Measurements from ENCODE around the gene TMEM259.

TMEM259 gene

DNA sequence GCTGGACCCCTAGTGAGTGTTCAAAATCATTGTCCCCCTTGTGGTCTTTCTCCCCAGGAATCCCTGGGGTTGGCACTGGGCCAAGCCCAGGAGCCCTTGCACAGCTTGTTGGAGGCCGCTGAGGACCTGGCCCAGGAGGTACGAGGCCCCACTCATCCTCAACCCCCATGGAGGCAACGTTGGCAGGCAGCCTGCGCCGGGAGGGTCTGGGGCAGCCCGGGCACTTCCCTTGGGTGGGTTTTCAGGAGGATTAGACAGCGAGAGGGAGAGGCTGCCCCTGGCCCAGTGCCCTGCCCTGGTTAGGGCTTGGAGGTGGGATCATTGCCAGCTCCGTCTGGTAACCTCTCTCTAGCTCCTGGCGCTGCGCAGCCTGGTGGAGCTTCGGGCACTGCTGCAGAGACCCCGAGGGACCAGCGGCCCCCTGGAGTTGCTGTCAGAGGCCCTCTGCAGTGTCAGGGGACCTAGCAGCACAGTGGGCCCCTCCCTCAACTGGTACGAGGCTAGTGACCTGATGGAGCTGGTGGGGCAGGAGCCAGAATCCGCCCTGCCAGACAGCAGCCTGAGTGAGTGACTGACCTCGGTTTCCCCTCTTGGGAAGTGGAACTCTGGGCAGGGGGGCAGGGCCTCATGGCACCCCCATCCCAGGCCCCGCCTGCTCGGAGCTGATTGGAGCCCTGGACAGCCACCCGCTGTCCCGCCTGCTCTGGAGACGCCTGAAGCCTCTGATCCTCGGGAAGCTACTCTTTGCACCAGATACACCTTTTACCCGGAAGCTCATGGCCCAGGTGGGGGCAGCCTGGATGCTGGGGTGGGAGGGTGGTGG, 22.0 kb upstream of the TMEM259 start:
- H3K4me3 ChIP-seq (ENCODE audit: low read depth, low read length): no peak overlapping the region
- peaks cover 19% of the 10 kb centered on the region for H3K36me3 ChIP-seq (ENCODE audit: control insufficient read depth, insufficient read depth, low read length)
- no peaks in the 10 kb centered on the region for H3K27me3 ChIP-seq (ENCODE audit: control insufficient read depth, insufficient read depth, low read length)
- H3K4me1 ChIP-seq (ENCODE audit: control insufficient read depth, insufficient read depth, low read length): no peaks in the 10 kb centered on the region
- H3K9ac ChIP-seq (ENCODE audit: low read depth, low read length): no peak overlapping the region
- no peaks in the 10 kb centered on the region for H3K9me3 ChIP-seq (ENCODE audit: control insufficient read depth, insufficient read depth, low read length)

DNA sequence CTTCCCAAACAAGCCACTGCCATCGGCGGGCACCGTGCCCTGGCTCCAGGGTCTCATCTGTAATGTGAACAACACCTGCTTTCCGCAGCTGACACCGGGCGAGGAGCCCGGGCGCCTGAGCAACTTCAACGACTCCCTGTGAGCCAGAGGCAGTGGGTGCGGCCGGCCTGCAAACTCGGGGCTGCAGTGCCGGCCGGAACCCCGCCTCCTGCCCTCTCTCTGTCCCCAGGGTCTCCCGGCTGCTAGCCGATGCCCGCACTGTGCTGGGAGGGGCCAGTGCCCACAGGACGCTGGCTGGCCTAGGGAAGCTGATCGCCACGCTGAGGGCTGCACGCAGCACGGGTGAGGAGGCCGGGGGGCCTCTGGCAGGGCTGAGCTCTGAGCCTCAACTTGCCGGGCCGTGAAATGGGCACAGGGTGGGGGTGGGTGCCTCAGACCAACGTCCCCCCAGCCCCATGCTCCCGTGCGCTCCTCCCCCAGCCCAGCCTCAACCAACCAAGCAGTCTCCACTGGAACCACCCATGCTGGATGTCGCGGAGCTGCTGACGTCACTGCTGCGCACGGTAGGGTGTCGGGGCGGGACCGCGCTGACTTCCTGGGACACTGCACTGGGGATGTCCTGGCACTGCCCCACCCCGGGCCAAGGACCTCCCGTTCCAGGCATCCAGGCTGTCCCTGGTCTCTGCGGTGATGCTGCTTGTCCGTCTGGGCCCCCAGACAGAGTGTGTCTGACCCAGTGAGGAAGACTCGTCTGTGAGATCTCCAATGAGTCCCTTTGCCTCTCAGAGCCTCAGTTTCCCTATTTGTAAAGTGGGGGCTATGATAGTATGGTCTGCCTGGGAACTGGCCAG, 21.1 kb upstream of the TMEM259 start:
- no peak overlapping the region for H3K9ac ChIP-seq (ENCODE audit: low read depth, low read length)
- no peaks in the 10 kb centered on the region for H3K9me3 ChIP-seq (ENCODE audit: control insufficient read depth, insufficient read depth, low read length)
- no peak overlapping the region for H3K4me3 ChIP-seq (ENCODE audit: low read depth, low read length)
- H3K27me3 ChIP-seq (ENCODE audit: control insufficient read depth, insufficient read depth, low read length): no peaks in the 10 kb centered on the region
- peaks cover 25% of the 10 kb centered on the region for H3K36me3 ChIP-seq (ENCODE audit: control insufficient read depth, insufficient read depth, low read length)
- H3K4me1 ChIP-seq (ENCODE audit: control insufficient read depth, insufficient read depth, low read length): no peaks in the 10 kb centered on the region

DNA sequence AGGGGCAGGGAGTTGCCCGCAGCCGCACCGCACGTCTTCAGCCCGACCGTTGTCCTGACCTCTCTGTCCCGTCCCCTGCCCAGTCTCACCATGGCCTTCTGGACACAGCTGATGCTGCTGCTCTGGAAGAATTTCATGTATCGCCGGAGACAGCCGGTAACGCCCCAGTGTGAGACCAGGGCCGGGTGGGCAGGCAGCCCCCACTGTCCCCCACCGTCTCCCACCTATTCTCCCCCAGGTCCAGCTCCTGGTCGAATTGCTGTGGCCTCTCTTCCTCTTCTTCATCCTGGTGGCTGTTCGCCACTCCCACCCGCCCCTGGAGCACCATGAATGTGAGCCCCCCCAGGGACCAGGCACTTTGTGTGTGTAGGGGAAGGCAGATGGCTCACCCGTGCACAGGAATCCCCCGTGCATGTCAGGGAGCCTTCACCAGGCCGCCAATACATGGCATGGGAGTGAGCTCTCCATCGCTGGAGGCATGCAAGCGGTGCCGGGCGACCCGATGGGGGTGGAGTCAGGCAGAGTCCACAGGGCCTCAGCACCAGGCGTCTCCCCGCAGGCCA, 20.4 kb upstream of the TMEM259 start:
- Histone ChIP-seq H3K4me3 (ENCODE audit: low read depth, low read length) (peak overlapping the region; percentile 90), H3K9ac (ENCODE audit: low read depth, low read length) (no peak overlapping the region), H3K9me3 (ENCODE audit: control insufficient read depth, insufficient read depth, low read length) (no peaks in the 10 kb centered on the region), H3K36me3 (ENCODE audit: control insufficient read depth, insufficient read depth, low read length) (peaks cover 24% of the 10 kb centered on the region), H3K4me1 (ENCODE audit: control insufficient read depth, insufficient read depth, low read length) (no peaks in the 10 kb centered on the region), H3K27me3 (ENCODE audit: control insufficient read depth, insufficient read depth, low read length) (no peaks in the 10 kb centered on the region)

DNA sequence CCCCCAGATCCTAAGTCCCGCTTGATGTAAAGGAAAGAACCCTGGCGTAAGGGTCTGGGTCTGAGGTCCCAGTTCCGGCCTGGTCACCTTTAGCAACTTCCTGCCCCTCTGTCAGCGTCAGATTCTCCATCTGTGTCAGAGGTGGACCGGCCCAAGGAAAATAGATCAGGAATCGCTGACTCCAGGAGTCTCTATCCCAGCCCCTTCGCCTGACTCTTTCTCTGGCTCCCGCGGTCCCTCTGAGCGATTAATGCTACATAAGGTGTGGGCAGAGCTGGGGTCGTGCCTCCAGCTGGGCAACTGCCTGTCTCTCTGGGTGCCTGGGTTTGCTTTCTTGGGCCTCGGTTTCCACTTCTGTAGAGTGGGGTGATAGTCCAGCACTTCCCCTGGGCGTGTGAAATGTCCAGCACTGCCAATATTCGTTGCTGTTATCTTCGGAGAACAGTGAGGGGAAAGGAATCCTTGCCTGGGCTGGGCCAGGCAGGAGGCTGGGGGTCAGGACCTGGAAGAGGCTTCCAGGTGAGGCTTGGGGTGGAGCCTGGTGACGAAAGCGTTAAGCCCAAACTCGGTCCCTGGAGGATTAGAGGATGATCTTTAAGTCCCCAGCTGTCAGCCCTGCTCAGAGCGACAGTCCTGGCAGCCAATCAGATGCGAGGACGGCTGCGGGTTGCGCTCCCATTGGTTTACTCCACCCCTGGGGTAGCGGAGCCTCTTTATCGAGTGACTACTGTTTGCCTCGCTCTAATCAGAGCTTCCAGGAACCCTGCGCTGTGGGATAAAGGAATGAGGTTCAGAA, 19.8 kb upstream of the TMEM259 start:
- no peaks in the 10 kb centered on the region for H3K27me3 ChIP-seq (ENCODE audit: control insufficient read depth, insufficient read depth, low read length)
- peaks cover 31% of the 10 kb centered on the region for H3K36me3 ChIP-seq (ENCODE audit: control insufficient read depth, insufficient read depth, low read length)
- H3K4me1 ChIP-seq (ENCODE audit: control insufficient read depth, insufficient read depth, low read length): no peaks in the 10 kb centered on the region
- no peaks in the 10 kb centered on the region for H3K9me3 ChIP-seq (ENCODE audit: control insufficient read depth, insufficient read depth, low read length)
- H3K4me3 ChIP-seq (ENCODE audit: low read depth, low read length): peak overlapping the region; percentile 90
- H3K9ac ChIP-seq (ENCODE audit: low read depth, low read length): peak overlapping the region; percentile 79

DNA sequence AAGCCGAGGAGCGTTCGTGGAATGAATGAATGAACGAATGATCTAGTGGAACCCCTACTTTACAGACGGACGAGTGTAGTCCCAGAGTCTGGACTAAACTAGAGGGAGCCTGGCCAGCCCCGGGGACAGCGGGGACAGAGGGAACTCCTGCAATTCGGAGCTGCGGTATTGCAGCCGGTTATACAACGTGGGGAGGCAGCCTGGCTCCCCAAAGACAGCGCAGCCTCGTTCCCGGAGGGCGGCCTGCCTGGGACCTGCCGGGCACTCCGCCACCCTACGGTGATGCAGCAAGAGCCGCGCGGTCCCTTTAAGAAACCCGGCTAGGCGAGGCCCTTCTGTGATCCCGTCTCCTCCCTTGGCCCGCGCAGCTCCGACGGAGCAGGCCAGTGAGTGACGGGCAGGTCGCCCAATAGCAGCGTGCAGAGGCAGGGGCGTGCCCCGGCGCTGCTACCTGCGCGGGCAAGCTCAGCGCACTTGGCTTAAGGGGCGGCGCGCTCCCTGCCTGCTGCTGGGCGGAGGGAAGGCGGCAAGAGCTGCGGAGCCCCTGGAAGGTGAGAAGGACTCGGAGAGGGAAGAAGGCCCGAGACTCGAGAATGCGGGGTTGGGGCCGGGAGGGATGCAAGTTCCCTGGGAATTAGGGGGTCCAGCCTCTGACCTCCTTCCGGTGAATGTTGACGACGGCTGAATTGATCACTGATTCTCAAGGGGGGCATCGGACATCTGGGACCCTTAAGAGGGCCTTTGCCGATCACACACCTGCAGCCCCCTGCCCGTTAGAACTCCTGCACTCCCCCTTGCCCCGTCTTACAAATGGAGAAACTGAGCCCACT, 18.9 kb upstream of the TMEM259 start, which contains the start of gene ABCA7:
TSS of gene ABCA7 (plus strand) at position 462 of the 830 bp plus-strand sequence. CDS start 1,255 bp downstream, outside the sequence.
- no peaks in the 10 kb centered on the region for H3K4me1 ChIP-seq (ENCODE audit: control insufficient read depth, insufficient read depth, low read length)
- H3K9ac ChIP-seq (ENCODE audit: low read depth, low read length): peak within 1 kb of the TSS; percentile 79
- peaks cover 36% of the 10 kb centered on the region for H3K36me3 ChIP-seq (ENCODE audit: control insufficient read depth, insufficient read depth, low read length)
- peak within 1 kb of the TSS; percentile 90 for H3K4me3 ChIP-seq (ENCODE audit: low read depth, low read length)
- H3K9me3 ChIP-seq (ENCODE audit: control insufficient read depth, insufficient read depth, low read length): no peaks in the 10 kb centered on the region
- H3K27me3 ChIP-seq (ENCODE audit: control insufficient read depth, insufficient read depth, low read length): no peaks in the 10 kb centered on the region

DNA sequence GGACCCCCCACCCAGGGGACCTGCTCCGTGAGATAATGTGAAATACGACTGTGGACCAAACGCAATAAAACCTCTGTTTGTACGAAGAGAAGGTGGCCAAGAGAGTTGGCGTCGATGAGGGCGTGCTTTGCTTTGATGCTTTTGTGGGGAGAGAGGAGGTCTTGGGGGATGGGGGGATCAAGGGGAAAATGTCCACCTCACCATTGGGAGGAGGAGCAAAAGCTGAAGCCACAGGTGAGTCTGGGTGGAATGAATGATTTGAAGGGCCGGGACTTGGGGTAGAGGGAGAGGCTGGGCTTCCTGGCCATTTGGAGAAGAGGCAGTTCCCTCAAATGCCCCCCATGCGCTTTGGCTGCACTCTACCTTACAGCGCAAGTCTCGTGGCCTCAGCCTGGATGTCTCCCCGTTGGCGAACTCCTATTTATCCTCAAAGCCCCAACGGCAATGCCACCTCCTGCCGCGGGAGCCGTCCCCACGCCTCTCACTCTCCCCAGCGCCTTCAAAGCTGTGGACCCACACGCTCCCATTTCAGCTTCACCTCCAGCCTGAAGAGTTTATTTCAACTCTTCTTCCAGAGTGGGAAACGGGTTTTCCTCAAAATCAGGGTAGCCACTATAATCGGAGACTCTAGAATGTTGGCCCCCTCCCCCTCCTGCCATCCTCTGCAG, 18.2 kb upstream of the TMEM259 start:
- no peaks in the 10 kb centered on the region for H3K27me3 ChIP-seq (ENCODE audit: control insufficient read depth, insufficient read depth, low read length)
- H3K36me3 ChIP-seq (ENCODE audit: control insufficient read depth, insufficient read depth, low read length): peaks cover 36% of the 10 kb centered on the region
- no peaks in the 10 kb centered on the region for H3K9me3 ChIP-seq (ENCODE audit: control insufficient read depth, insufficient read depth, low read length)
- H3K4me3 ChIP-seq (ENCODE audit: low read depth, low read length): peak overlapping the region; percentile 90
- H3K9ac ChIP-seq (ENCODE audit: low read depth, low read length): no peak overlapping the region
- H3K4me1 ChIP-seq (ENCODE audit: control insufficient read depth, insufficient read depth, low read length): no peaks in the 10 kb centered on the region

DNA sequence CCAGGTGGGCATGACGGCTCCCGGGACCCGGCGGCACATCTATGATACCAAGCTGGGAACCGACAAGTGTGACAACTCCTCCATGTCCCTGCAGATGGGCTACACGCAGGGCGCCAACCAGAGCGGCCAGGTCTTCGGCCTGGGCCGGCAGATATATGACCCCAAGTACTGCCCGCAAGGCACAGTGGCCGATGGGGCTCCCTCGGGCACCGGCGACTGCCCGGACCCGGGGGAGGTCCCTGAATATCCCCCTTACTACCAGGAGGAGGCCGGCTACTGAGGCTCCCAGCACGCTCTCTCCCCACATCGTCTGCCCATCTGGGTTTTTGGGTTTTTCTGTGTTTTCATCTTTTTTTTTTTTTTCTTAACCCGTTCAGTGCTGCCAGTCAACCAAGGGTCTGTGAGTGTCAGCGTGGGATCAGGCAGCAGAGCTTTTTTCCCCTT, 16.7 kb upstream of the TMEM259 start:
- H3K27me3 ChIP-seq (ENCODE audit: control insufficient read depth, insufficient read depth, low read length): no peaks in the 10 kb centered on the region
- H3K9ac ChIP-seq (ENCODE audit: low read depth, low read length): no peak overlapping the region
- no peaks in the 10 kb centered on the region for H3K9me3 ChIP-seq (ENCODE audit: control insufficient read depth, insufficient read depth, low read length)
- no peak overlapping the region for H3K4me3 ChIP-seq (ENCODE audit: low read depth, low read length)
- peaks cover 39% of the 10 kb centered on the region for H3K36me3 ChIP-seq (ENCODE audit: control insufficient read depth, insufficient read depth, low read length)
- no peaks in the 10 kb centered on the region for H3K4me1 ChIP-seq (ENCODE audit: control insufficient read depth, insufficient read depth, low read length)

DNA sequence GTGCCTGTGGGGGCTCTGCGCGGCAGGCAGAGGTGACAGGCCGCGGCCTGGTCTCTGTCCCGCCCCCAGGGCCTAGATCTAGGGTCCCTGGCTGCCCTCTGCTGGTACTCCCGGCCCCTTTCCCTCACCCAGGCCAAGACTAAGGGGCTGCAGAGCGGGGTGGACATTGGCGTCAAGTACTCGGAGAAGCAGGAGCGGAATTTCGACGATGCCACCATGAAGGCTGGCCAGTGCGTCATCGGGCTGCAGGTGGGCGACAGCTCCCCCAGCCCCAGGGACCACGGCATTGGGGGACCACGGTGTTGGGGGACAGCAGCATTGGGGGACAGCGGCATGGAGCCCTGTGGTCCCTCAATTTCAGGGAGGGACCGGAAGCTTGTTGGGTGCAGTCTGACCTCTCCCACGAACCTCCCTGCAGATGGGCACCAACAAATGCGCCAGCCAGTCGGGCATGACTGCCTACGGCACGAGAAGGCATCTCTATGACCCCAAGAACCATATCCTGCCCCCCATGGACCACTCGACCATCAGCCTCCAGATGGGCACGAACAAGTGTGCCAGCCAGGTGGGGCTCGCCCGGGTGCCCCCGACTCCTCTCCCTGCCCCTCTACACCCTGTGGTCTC, 15.2 kb upstream of the TMEM259 start:
- H3K4me1 ChIP-seq (ENCODE audit: control insufficient read depth, insufficient read depth, low read length): no peaks in the 10 kb centered on the region
- H3K9ac ChIP-seq (ENCODE audit: low read depth, low read length): no peak overlapping the region
- H3K9me3 ChIP-seq (ENCODE audit: control insufficient read depth, insufficient read depth, low read length): no peaks in the 10 kb centered on the region
- peaks cover 40% of the 10 kb centered on the region for H3K36me3 ChIP-seq (ENCODE audit: control insufficient read depth, insufficient read depth, low read length)
- no peaks in the 10 kb centered on the region for H3K27me3 ChIP-seq (ENCODE audit: control insufficient read depth, insufficient read depth, low read length)
- no peak overlapping the region for H3K4me3 ChIP-seq (ENCODE audit: low read depth, low read length)

DNA sequence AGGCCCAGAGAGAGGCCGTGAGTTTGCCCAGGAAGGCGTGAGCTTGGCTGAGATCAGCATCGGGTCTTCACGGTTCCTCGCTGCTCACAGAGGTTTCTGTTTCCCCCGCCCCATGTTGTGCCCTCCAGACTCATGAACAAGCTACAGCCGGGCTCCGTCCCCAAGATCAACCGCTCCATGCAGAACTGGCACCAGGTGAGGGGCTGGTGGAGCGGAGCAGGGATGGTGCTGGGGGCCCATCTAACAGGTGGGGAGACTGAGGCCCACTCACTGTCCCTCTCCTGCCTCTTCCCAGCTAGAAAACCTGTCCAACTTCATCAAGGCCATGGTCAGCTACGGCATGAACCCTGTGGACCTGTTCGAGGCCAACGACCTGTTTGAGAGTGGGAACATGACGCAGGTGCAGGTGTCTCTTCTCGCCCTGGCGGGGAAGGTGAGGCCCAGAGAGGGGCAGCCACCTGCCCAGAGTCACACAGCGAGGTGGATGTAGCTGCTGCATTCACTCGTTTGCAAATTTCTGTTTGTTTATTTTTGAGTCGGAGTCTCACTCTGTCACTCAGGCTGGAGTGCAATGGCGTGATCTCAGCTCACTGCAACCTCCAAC, 11.4 kb upstream of the TMEM259 start:
- H3K9me3 ChIP-seq (ENCODE audit: control insufficient read depth, insufficient read depth, low read length): no peaks in the 10 kb centered on the region
- peaks cover 36% of the 10 kb centered on the region for H3K36me3 ChIP-seq (ENCODE audit: control insufficient read depth, insufficient read depth, low read length)
- no peaks in the 10 kb centered on the region for H3K27me3 ChIP-seq (ENCODE audit: control insufficient read depth, insufficient read depth, low read length)
- no peak overlapping the region for H3K4me3 ChIP-seq (ENCODE audit: low read depth, low read length)
- H3K9ac ChIP-seq (ENCODE audit: low read depth, low read length): no peak overlapping the region
- no peaks in the 10 kb centered on the region for H3K4me1 ChIP-seq (ENCODE audit: control insufficient read depth, insufficient read depth, low read length)
